H1 (cell line): ENCODE data around the gene CDC42SE2. TPM values are rescaled to one million over a fixed set of nuclear protein-coding genes. Genes with fewer than 3 reads are reported as not detected.

Source experiments
- CTCF ChIA-PET: fragments of 300-600 bp; sonication (Branson Sonifier 250); formaldehyde crosslinking; loops from one replicate; lab custom pipeline; 2021; ENCODE audit not compliant: partially characterized antibody; lab: Charles Lee
- POLR2A ChIA-PET: fragments of 300-600 bp; sonication (Branson Sonifier 250); formaldehyde crosslinking; loops from one replicate; lab custom pipeline; 2021; ENCODE audit warnings: inconsistent platforms; ENCODE audit not compliant: partially characterized antibody; lab: Charles Lee
- DNase-seq, 2 experiments: peaks; one replicate each; pipeline versions ENCODE4 v3.0.0 to v3.0.0-alpha.2; 2010 to 2022; ENCODE audit warnings: low spot score in 2 of 2, low read depth in 1 of 2, mixed read lengths in 1 of 2
- FAIRE-seq: peaks from 2 replicates; lab custom pipeline; 2011; peaks lifted over from hg19 to GRCh38; lab: Jason Lieb, UNC
- H2AFZ ChIP-seq: 2 replicates; pipeline ENCODE4 v1.8.1; 2012; ENCODE audit warnings: low read length, inconsistent platforms
- H2AK5ac ChIP-seq: 2 replicates; pipeline ENCODE4 v1.6.1; 2013; ENCODE audit warnings: low read depth, low read length
- H2BK120ac ChIP-seq: replicated peaks from 2 replicates; pipeline ENCODE3; 2013; ENCODE audit warnings: low read depth, low read length, inconsistent platforms
- H2BK12ac ChIP-seq: 2 replicates; pipeline ENCODE4 v1.6.1; 2013; ENCODE audit warnings: low read depth, low read length
- H2BK15ac ChIP-seq: 2 replicates; pipeline ENCODE4 v1.6.1; 2013; ENCODE audit warnings: low read length
- H2BK20ac ChIP-seq: 2 replicates; pipeline ENCODE4 v1.6.1; 2013; ENCODE audit warnings: low read length
- H2BK5ac ChIP-seq: 2 replicates; pipeline ENCODE4 v1.6.1; 2013; ENCODE audit warnings: low read depth, low read length
- H3K14ac ChIP-seq: 2 replicates; pipeline ENCODE4 v1.6.1; 2013; ENCODE audit warnings: inconsistent platforms; ENCODE audit not compliant: insufficient read length
- H3K18ac ChIP-seq: 2 replicates; pipeline ENCODE4 v1.6.1; 2013; ENCODE audit warnings: low read length; ENCODE audit errors: extremely low read depth
- H3K23ac ChIP-seq: 2 replicates; pipeline ENCODE4 v1.6.1; 2013; ENCODE audit warnings: inconsistent platforms; ENCODE audit not compliant: insufficient read length
- H3K23me2 ChIP-seq: 2 replicates; pipeline ENCODE4 v1.6.1; 2013; ENCODE audit warnings: low read depth, low read length
- H3K27ac ChIP-seq: 2 replicates; pipeline ENCODE4 v1.6.1; 2011; ENCODE audit warnings: low read depth, low read length, inconsistent platforms
- H3K27me3 ChIP-seq, 4 experiments: replicated peaks in 1 of 4; 1 replicate in 1 of 4; 2 replicates in 3 of 4; pipeline versions ENCODE4 v1.6.1 to v1.8.1; 2011 to 2013; ENCODE audit warnings: low read length in 3 of 4, mild to moderate bottlenecking in 3 of 4, inconsistent platforms in 2 of 4, mixed read lengths in 2 of 4, moderate library complexity in 1 of 4; ENCODE audit not compliant: control insufficient read depth in 3 of 4, insufficient read depth in 3 of 4; ENCODE audit errors: extremely low read depth in 1 of 4
- H3K36me3 ChIP-seq, 4 experiments: 2 replicates each; pipeline versions ENCODE4 v1.6.1 to v1.8.1; 2011 to 2013; ENCODE audit warnings: mild to moderate bottlenecking in 4 of 4, low read length in 3 of 4, moderate library complexity in 2 of 4, control low read depth in 1 of 4, inconsistent platforms in 1 of 4; ENCODE audit not compliant: insufficient read depth in 4 of 4, control insufficient read depth in 2 of 4
- H3K4ac ChIP-seq: replicated peaks from 2 replicates; pipeline ENCODE3; 2013; ENCODE audit warnings: low read length, low read depth, mixed read lengths, inconsistent platforms; ENCODE audit not compliant: insufficient read length
- H3K4me1 ChIP-seq, 4 experiments: replicated peaks in 1 of 4; 1 replicate in 1 of 4; 2 replicates in 3 of 4; pipeline versions ENCODE4 v1.6.1 to v1.8.1; 2011 to 2013; ENCODE audit warnings: low read length in 3 of 4, inconsistent platforms in 2 of 4, mixed read lengths in 1 of 4; ENCODE audit not compliant: insufficient read depth in 4 of 4, control insufficient read depth in 3 of 4
- H3K4me2 ChIP-seq, 2 experiments: 2 replicates each; pipeline versions ENCODE4 v1.6.1 to v1.8.1; 2011 to 2013; ENCODE audit warnings: low read depth in 2 of 2, low read length in 2 of 2, control low read depth in 1 of 2, inconsistent platforms in 1 of 2, mild to moderate bottlenecking in 1 of 2; ENCODE audit not compliant: insufficient read depth in 1 of 2
- H3K4me3 ChIP-seq, 4 experiments: fragments of 200-600, 300-600 bp in 1 of 4; sonication (generic), shearing (Covaris generic), sonication (Bioruptor Twin) in 1 of 4; 2 replicates each; pipeline versions ENCODE4 v1.5.1 to v1.8.1; 2011 to 2016; ENCODE audit warnings: low read length in 4 of 4, low read depth in 3 of 4, control low read depth in 2 of 4, inconsistent platforms in 2 of 4, mild to moderate bottlenecking in 2 of 4, mixed read lengths in 1 of 4, moderate library complexity in 1 of 4; ENCODE audit not compliant: insufficient read depth in 2 of 4; ENCODE audit errors: extremely low read depth in 1 of 4
- H3K56ac ChIP-seq: replicated peaks from 2 replicates; pipeline ENCODE3; 2013; ENCODE audit warnings: low read depth, mild to moderate bottlenecking, mixed read lengths, low read length, inconsistent platforms; ENCODE audit not compliant: insufficient read length
- H3K79me1 ChIP-seq: 2 replicates; pipeline ENCODE4 v1.6.1; 2013; ENCODE audit warnings: low read depth, low read length, control low read depth
- H3K79me2 ChIP-seq, 2 experiments: 2 replicates each; pipeline versions ENCODE4 v1.6.1 to v1.8.1; 2012 to 2013; ENCODE audit warnings: low read length in 2 of 2, mild to moderate bottlenecking in 2 of 2, inconsistent platforms in 1 of 2; ENCODE audit not compliant: insufficient read depth in 2 of 2, control insufficient read depth in 1 of 2
- H3K9ac ChIP-seq, 4 experiments: replicated peaks in 1 of 4; 1 replicate in 1 of 4; 2 replicates in 3 of 4; pipeline versions ENCODE4 v1.6.1 to v1.8.1; 2011 to 2013; ENCODE audit warnings: low read depth in 3 of 4, low read length in 3 of 4, control low read depth in 2 of 4, mild to moderate bottlenecking in 2 of 4, moderate library complexity in 2 of 4, inconsistent platforms in 1 of 4; ENCODE audit errors: extremely low read depth in 1 of 4
- H3K9me3 ChIP-seq, 2 experiments: 2 replicates each; pipeline versions ENCODE4 v1.6.1 to v1.8.1; 2012 to 2013; ENCODE audit warnings: mild to moderate bottlenecking in 2 of 2, moderate library complexity in 2 of 2, control low read depth in 1 of 2, inconsistent platforms in 1 of 2, low read depth in 1 of 2, low read length in 1 of 2, mixed read lengths in 1 of 2; ENCODE audit not compliant: insufficient read depth in 2 of 2
- H4K20me1 ChIP-seq, 2 experiments: replicated peaks in 1 of 2; 2 replicates each; pipeline versions ENCODE3 to v1.8.1; 2011 to 2013; ENCODE audit warnings: inconsistent platforms in 2 of 2, low read length in 2 of 2, mild to moderate bottlenecking in 1 of 2; ENCODE audit not compliant: insufficient read depth in 2 of 2, control insufficient read depth in 1 of 2
- H4K5ac ChIP-seq: 2 replicates; pipeline ENCODE4 v1.6.1; 2013; ENCODE audit warnings: low read length, low read depth, mixed read lengths, inconsistent platforms; ENCODE audit not compliant: insufficient read length
- H4K8ac ChIP-seq: 2 replicates; pipeline ENCODE4 v1.8.0; 2013; ENCODE audit warnings: mild to moderate bottlenecking, moderate library complexity, low read length, inconsistent platforms; ENCODE audit not compliant: insufficient read depth; ENCODE audit errors: extremely low read depth
- H4K91ac ChIP-seq: replicated peaks from 2 replicates; pipeline ENCODE3; 2013; ENCODE audit warnings: low read length, mixed read lengths, inconsistent platforms; ENCODE audit not compliant: insufficient read length
- CBX5 ChIP-seq: fragments of 300-800, 300-1000 bp; sonication (generic); IDR thresholded peaks from 2 replicates; pipeline ENCODE4 v1.7.1; 2016; ENCODE audit warnings: antibody characterized with exemption, low read length, low read depth
- HDAC6 ChIP-seq: IDR thresholded peaks from one replicate; pipeline ENCODE4 v1.7.1; 2012; ENCODE audit warnings: low read depth, mild to moderate bottlenecking, inconsistent platforms, low read length, moderate library complexity
- KDM4A ChIP-seq: IDR thresholded peaks from one replicate; pipeline ENCODE4 v1.7.1; 2012; ENCODE audit warnings: low read depth, mild to moderate bottlenecking, moderate library complexity, low read length, inconsistent platforms; ENCODE audit not compliant: severe bottlenecking
- RBBP5 ChIP-seq: IDR thresholded peaks from 2 replicates; pipeline ENCODE4 v1.7.1; 2012; ENCODE audit warnings: low read depth, mild to moderate bottlenecking, inconsistent platforms, low read length, moderate library complexity, borderline replicate concordance
- RXRA ChIP-seq: IDR thresholded peaks from 2 replicates; pipeline ENCODE4 v1.6.1; 2011; ENCODE audit warnings: low read depth, mild to moderate bottlenecking, low read length, moderate library complexity; ENCODE audit not compliant: insufficient read depth
- SP2 ChIP-seq: IDR thresholded peaks from 2 replicates; pipeline ENCODE4 v1.6.1; 2012; ENCODE audit warnings: mild to moderate bottlenecking, low read length, inconsistent platforms
- TBP ChIP-seq: IDR thresholded peaks from 2 replicates; pipeline ENCODE4 v1.6.1; 2011; ENCODE audit warnings: low read depth, low read length, improper control_type of control experiment
- WGBS, 2 experiments: shearing (Covaris generic) in 1 of 2; methylation state at CpG; one replicate each; pipeline versions ENCODE4 v1.1.6 to v1.1.7; 2013 to 2015; ENCODE audit warnings: low lambda C conversion rate in 2 of 2, mixed read lengths in 2 of 2, inconsistent platforms in 1 of 2, low coverage in 1 of 2, missing lambda C conversion rate in 1 of 2; ENCODE audit not compliant: insufficient replicate concordance in 2 of 2, insufficient coverage in 1 of 2, insufficient read length in 1 of 2; ENCODE audit errors: extremely low coverage in 1 of 2, missing lambda C conversion rate in 1 of 2; 5-methylcytosine and 5-hydroxymethylcytosine counted together
- polyA plus RNA-seq, 7 experiments: library from polyadenylated mRNA; depleted of rRNA in 3 of 7; stranded (reverse) in 5 of 7; unstranded in 2 of 7; fragments of >200 nt in 5 of 7; fragments of 200-250 nt in 2 of 7; gene quantifications; 1 replicate in 5 of 7; 2 replicates in 1 of 7; 4 replicates in 1 of 7; pipeline versions ENCODE4 v1.2.1 to v1.2.3, GENCODE V29; 2011 to 2013; ENCODE audit warnings: missing spikeins in 2 of 7, mixed read lengths in 2 of 7
- total RNA-seq: library from RNA; stranded (reverse); fragmentation: NEBNext Ultra II Directional; extraction: Animal tissue kit (Norgen Biotek cat#: 25700); gene quantifications from 2 replicates; pipeline ENCODE4 v1.2.1, GENCODE V29; 2021

CDC42SE2 gene
- total and polyA plus RNA-seq, 2 of the 8 experiments (the other 6 are each of a cell fraction or from before 2014, with no cell fraction given), result 16.7 to 30.8 TPM

GRCh38 chr5:131330031-131330430 lies 66.2 kb downstream of the CDC42SE2 start:
- H3K23me2 ChIP-seq, result no peaks in the 10 kb centered on the region
- no peak overlapping the region for H2AFZ ChIP-seq
- no peak overlapping the region for H3K23ac ChIP-seq
- TF ChIP-seq RXRA (no peak), HDAC6 (no peak), RBBP5 (no peak), KDM4A (no peak), TBP (no peak), CBX5 (no peak), SP2 (no peak)
- H3K4me2 ChIP-seq, result no peak overlapping the region
- H3K4me3 ChIP-seq, result no peak overlapping the region
- no peak overlapping the region for H3K14ac ChIP-seq
- H3K9me3 ChIP-seq, result no peaks in the 10 kb centered on the region
- H3K79me1 ChIP-seq, result no peaks in the 10 kb centered on the region; the same call in 1 of the 2 replicates
- H2BK120ac ChIP-seq, result no peak overlapping the region
- H4K8ac ChIP-seq, result no peak overlapping the region
- H2BK15ac ChIP-seq, result no peak overlapping the region
- no peak overlapping the region for H3K18ac ChIP-seq
- no peak for DNase-seq
- 97% methylated on average over 5 of the region's 5 CpGs; no CpG with 5 or more reads in 1 of the 2 experiments for WGBS, 2 experiments
- H3K56ac ChIP-seq, result no peak overlapping the region
- no peak overlapping the region for H2BK20ac ChIP-seq
- H3K79me2 ChIP-seq, result peaks cover 0 to 31% of the 10 kb centered on the region in 2 experiments; a peak in 2 of 4 replicates
- H4K5ac ChIP-seq, result no peak overlapping the region
- no peak overlapping the region for H3K27ac ChIP-seq
- H2BK5ac ChIP-seq, result no peak overlapping the region
- no peak overlapping the region for H4K91ac ChIP-seq
- H3K27me3 ChIP-seq, result no peaks in the 10 kb centered on the region
- H4K20me1 ChIP-seq, result no peaks in the 10 kb centered on the region
- no peak overlapping the region for H3K9ac ChIP-seq
- POLR2A ChIA-PET, result no interaction called here
- no peaks in the 10 kb centered on the region for H3K36me3 ChIP-seq
- FAIRE-seq, result no peak
- H3K4ac ChIP-seq, result no peak overlapping the region
- no peak overlapping the region for H2AK5ac ChIP-seq
- H2BK12ac ChIP-seq, result no peak overlapping the region
- H3K4me1 ChIP-seq, result no peaks in the 10 kb centered on the region
- CTCF ChIA-PET, result interaction anchor here (0.6 kb wide), 1 partner anchor 12 kb away, joined by 3 read pairs; no protein-coding TSS in a partner anchor
